Hepatocyte (in vitro differentiated cells): ENCODE measurements around the gene PCID2.

Experiments used
- EZH2 ChIP-seq: fragments of 200-600 bp; sonication (generic); IDR thresholded peaks from 2 replicates; pipeline ENCODE4 v1.6.1; 2016; ENCODE audit warnings: antibody characterized with exemption, mild to moderate bottlenecking, borderline replicate concordance
- EZH2phosphoT487 ChIP-seq: fragments of 200-600 bp; sonication (generic); IDR thresholded peaks from one replicate; pipeline ENCODE4 v1.6.1; 2018; ENCODE audit warnings: antibody characterized with exemption, mild to moderate bottlenecking, low read depth, moderate library complexity; ENCODE audit not compliant: unreplicated experiment, severe bottlenecking
- TF ChIP-seq, protein P1 (sequence below): fragments of 200-600 bp; sonication (generic); IDR thresholded peaks from 2 replicates; pipeline ENCODE4 v1.5.1; 2016; ENCODE audit warnings: antibody characterized with exemption, mild to moderate bottlenecking; ENCODE audit not compliant: poor library complexity

DNA sequence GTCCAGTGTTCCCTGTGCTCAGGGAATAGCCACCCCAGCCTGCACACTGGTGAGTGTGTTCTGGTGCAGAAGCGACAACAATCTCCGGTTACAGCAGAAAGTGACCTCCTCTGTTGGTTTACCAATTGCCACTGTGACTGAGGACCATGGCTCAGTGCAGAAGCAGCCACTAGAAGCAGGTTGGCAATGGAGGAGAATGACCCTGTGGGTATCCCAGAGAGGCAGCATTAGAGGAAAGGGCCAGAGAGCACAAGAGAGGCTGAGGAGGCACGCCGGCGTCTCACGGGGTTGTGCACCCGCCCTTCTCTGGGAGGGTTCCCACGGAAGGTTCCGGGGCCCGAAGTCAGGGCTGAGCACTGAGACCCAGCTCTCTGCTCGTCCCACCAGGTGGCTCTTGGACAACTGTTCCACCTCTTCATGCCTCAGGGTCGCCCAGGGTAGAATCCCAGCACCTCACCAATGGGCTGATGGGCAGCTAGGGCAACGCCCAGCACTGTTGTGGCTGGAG, 36.0 kb downstream of the PCID2 start:
- TF ChIP-seq, protein P1, sequence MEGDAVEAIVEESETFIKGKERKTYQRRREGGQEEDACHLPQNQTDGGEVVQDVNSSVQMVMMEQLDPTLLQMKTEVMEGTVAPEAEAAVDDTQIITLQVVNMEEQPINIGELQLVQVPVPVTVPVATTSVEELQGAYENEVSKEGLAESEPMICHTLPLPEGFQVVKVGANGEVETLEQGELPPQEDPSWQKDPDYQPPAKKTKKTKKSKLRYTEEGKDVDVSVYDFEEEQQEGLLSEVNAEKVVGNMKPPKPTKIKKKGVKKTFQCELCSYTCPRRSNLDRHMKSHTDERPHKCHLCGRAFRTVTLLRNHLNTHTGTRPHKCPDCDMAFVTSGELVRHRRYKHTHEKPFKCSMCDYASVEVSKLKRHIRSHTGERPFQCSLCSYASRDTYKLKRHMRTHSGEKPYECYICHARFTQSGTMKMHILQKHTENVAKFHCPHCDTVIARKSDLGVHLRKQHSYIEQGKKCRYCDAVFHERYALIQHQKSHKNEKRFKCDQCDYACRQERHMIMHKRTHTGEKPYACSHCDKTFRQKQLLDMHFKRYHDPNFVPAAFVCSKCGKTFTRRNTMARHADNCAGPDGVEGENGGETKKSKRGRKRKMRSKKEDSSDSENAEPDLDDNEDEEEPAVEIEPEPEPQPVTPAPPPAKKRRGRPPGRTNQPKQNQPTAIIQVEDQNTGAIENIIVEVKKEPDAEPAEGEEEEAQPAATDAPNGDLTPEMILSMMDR, result no peak
- TF ChIP-seq EZH2 (no peak), EZH2phosphoT487 (no peak)
